Measurements from ENCODE around the gene PIK3CD.
A peak's percentile ranks its signal among the peaks of the same experiment; 100 is the strongest.

The PIK3CD gene

DNA sequence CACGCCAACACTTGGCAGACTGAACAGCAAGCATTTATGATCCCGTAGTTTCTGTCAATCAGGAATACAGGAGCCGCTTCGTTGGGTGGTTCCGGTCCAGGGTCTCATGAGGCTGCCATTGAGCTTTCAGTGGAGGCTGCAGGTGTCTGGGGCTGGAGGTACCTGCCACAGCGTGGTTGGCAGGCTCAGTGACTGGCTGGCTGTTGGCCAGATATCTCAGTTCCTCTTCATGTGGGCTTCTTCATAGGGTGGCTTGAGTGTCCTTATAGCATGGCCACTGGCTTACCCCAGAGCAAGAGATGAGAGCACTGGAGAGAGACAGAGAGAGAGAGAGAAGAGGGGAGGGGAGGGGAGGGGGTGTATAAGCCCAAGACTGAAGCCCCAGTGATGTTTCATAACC lies 29.3 kb downstream of the PIK3CD start:
- TF ChIP-seq, protein P1, sequence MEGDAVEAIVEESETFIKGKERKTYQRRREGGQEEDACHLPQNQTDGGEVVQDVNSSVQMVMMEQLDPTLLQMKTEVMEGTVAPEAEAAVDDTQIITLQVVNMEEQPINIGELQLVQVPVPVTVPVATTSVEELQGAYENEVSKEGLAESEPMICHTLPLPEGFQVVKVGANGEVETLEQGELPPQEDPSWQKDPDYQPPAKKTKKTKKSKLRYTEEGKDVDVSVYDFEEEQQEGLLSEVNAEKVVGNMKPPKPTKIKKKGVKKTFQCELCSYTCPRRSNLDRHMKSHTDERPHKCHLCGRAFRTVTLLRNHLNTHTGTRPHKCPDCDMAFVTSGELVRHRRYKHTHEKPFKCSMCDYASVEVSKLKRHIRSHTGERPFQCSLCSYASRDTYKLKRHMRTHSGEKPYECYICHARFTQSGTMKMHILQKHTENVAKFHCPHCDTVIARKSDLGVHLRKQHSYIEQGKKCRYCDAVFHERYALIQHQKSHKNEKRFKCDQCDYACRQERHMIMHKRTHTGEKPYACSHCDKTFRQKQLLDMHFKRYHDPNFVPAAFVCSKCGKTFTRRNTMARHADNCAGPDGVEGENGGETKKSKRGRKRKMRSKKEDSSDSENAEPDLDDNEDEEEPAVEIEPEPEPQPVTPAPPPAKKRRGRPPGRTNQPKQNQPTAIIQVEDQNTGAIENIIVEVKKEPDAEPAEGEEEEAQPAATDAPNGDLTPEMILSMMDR (IDR thresholded peaks at IDR 0.05; ENCODE audit: low read depth, low read length, missing control alignments): no peak
- H3K4me3 ChIP-seq (ENCODE audit: low read depth, low read length): no peak overlapping the region
- no peak for DNase-seq (ENCODE audit: low read depth)

DNA sequence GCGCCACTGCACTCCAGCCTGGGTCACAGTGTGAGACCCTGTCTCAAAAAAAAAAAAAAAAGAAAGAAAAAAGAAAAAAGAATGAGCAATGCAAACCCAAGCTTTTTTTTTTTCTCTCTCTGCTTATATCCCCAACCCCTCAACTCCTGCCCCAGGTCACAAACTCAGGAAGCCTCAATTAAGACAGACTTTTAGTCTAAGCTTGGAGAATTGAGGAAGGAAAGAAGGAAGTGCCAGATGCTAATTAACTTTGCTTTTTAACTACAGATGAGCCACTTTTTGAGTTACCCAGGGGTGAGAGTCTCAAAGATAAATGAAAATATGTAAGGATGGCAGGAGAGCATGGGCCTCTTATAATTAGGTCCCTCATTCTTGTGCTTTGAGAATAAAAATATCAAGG lies 33.3 kb downstream of the PIK3CD start:
- DNase-seq (ENCODE audit: low read depth): no peak
- TF ChIP-seq, protein P1 (IDR thresholded peaks at IDR 0.05; ENCODE audit: low read depth, low read length, missing control alignments): no peak
- H3K4me3 ChIP-seq (ENCODE audit: low read depth, low read length): no peak overlapping the region

DNA sequence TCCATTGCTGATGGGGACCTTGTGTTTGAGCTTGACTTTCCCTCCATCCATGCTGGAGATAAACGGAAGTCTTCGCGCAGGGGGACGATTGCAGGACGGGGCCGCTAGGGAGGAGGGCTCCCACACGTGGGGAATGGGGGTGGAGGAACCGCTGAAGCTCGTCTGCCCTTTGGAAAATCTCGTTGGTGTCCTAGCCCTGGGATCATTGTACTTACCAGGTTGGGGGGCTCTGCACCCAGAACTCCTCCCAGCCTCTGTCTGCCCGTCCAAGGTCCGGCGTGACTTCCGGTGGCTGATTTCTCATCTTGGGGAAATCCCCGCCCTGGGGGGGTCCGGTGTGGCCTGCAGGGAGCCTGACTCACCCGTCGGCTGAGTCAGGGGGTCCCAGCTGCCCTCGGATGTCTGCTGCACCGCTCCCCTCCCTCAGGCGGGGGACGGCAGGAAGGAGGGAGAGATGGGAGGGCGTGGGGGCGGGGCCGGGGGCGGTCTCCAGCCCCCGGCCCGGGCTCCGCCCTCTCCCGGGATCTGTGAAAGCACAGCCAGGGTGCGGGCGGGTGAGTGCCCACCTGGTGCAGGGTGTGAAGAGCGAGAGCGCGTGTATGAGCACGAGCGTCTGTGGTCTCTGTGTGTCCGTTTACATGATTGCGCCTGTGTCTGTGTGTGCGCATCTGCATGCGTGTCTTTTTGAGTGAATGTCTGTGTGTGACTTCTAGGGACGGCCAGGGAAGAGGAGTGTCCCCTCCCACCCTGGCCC lies 35.8 kb downstream of the PIK3CD start:
- TF ChIP-seq, protein P1 (IDR thresholded peaks at IDR 0.05; ENCODE audit: low read depth, low read length, missing control alignments): peak; percentile 27
- H3K4me3 ChIP-seq (ENCODE audit: low read depth, low read length): peak overlapping the region; percentile 53
- DNase-seq (ENCODE audit: low read depth): no peak

DNA sequence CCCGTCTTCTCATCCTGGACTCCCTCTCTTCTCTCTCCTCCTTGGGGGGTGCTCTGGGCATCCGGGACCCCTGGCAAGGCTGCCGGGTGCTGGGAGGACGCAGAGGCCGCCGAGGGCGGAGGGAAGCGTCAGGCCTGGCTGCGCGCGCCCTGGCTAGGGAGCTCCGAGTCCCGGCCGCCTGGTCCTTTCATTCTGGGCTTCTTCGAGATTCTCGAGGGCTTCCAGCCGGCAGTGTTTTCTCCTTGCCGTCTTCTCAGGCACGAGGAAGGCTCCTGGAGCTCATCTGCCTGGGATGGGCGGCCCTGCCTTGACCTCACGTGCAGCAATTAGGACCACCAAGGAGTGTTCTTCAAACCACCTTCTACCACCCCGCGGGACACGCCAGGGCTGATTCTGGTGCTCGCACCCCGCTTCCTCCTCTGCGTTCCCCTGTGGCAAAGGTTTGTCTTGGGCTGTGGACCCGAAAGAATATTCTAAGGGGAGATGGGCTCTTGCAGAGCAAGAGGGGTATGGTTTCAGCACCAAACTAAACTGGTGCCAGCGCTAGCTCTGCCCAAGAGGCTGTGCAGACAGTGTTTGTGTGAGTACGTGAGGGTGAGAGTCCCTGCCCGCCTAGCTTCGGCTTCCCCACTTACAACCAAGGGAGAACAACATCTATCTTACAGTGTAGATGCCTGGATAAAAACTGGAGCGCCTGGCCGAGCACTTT lies 36.5 kb downstream of the PIK3CD start:
- TF ChIP-seq, protein P1 (IDR thresholded peaks at IDR 0.05; ENCODE audit: low read depth, low read length, missing control alignments): no peak
- H3K4me3 ChIP-seq (ENCODE audit: low read depth, low read length): peak overlapping the region; percentile 53
- DNase-seq (ENCODE audit: low read depth): no peak

DNA sequence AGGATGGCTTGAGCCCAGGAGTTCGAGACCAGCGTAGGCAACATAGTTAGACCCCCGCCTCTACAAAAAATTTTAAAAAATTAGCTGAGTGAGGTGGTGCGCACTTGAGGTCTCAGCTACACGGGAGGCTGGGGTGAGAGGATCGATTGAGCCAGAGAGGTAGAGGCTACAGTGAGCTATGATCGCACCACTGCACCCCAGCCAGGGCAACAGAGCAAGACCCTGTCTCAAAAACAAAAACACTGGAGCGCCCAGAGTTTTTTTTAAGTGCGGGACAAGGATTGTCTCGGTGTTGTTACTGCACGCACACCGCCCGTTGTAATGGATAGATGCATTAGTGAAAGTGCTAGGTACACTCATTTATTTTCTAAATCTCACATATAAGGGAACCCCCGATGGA lies 37.1 kb downstream of the PIK3CD start:
- H3K4me3 ChIP-seq (ENCODE audit: low read depth, low read length): peak overlapping the region; percentile 53
- TF ChIP-seq, protein P1 (IDR thresholded peaks at IDR 0.05; ENCODE audit: low read depth, low read length, missing control alignments): no peak
- DNase-seq (ENCODE audit: low read depth): no peak

DNA sequence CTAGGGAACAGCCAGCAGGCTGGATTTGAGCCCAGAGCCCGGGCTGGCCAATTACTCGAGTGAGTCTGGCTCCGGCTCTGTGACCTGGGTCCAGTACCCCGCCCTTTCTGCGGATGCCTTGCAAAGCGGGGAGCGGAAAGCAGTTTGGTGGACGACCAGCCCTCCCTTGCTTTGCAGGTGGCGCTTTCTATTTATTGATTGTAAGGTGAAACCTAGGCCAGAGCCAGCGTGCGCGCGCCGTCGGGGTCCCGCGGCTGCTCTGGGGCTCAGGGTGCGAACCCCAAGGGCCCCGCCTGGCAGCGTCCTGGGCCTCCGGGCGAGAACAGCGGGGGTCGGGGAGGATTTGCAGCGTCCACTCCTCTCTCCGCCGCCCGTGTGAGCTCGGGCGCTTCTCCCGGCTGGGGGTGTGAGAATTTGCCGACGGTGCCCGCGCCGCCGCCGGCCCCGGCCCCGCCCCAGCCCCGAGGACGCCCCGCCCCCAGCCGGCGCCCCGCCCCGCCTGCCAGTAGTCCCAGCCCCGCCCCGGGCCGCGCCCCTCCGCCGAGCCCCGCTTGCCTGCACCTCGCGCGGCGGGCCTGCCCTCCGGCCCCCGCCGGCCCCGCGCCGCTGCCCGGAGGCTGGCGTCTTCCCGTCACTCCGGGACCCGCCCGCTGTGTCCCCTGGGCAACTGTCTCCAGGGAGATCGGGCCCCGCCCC lies 37.6 kb downstream of the PIK3CD start:
- H3K4me3 ChIP-seq (ENCODE audit: low read depth, low read length): peak overlapping the region; percentile 53
- no peak for DNase-seq (ENCODE audit: low read depth)
- TF ChIP-seq, protein P1 (IDR thresholded peaks at IDR 0.05; ENCODE audit: low read depth, low read length, missing control alignments): no peak
